ENCODE measurements around the gene EDARADD. TPM values are rescaled to one million over a fixed set of nuclear protein-coding genes. Genes with fewer than 3 reads are reported as not detected.

EDARADD gene
- total and polyA plus RNA-seq, 2 of the 8 experiments (the other 6 are each of a cell fraction or from before 2014, with no cell fraction given), result 3.4 to 6.1 TPM

GRCh38 chr1:236458996-236459395 is 64.9 kb downstream of the EDARADD start:
- no peak overlapping the region for H2AFZ ChIP-seq (ENCODE audit: low read length)
- ChIA-PET CTCF (ENCODE audit: partially characterized antibody) (no interaction called here), POLR2A (ENCODE audit: partially characterized antibody) (no interaction called here)
- no peak overlapping the region for H2BK20ac ChIP-seq (ENCODE audit: low read length)
- FAIRE-seq (no peak), DNase-seq (ENCODE audit: low read depth in 1 of 2, low spot score in 2 of 2) (no peak)
- H3K36me3 ChIP-seq (ENCODE audit: control insufficient read depth in 2 of 4, insufficient read depth in 4 of 4, low read length in 3 of 4), result no peaks in the 10 kb centered on the region
- no peak overlapping the region for H3K23ac ChIP-seq (ENCODE audit: insufficient read length)
- H3K9ac ChIP-seq (replicated peaks in 1 of 4; ENCODE audit: extremely low read depth in 1 of 4, low read depth in 3 of 4, low read length in 3 of 4), result no peak overlapping the region
- H3K79me1 ChIP-seq (ENCODE audit: low read depth, low read length), result no peaks in the 10 kb centered on the region
- H3K27ac ChIP-seq (ENCODE audit: low read depth, low read length), result no peak overlapping the region
- H4K8ac ChIP-seq (ENCODE audit: extremely low read depth, insufficient read depth, low read length), result no peak overlapping the region
- no peak overlapping the region for H2AK5ac ChIP-seq (ENCODE audit: low read depth, low read length)
- H2BK12ac ChIP-seq (ENCODE audit: low read depth, low read length), result no peak overlapping the region
- H3K18ac ChIP-seq (ENCODE audit: extremely low read depth, low read length), result no peak overlapping the region
- no peaks in the 10 kb centered on the region for H3K79me2 ChIP-seq (ENCODE audit: control insufficient read depth in 1 of 2, insufficient read depth in 2 of 2, low read length in 2 of 2)
- no peak overlapping the region for H3K14ac ChIP-seq (ENCODE audit: insufficient read length)
- no peak overlapping the region for H3K4me3 ChIP-seq (ENCODE audit: extremely low read depth in 1 of 4, insufficient read depth in 2 of 4, low read depth in 3 of 4, low read length in 4 of 4)
- 97% methylated on average over 4 of the region's 4 CpGs; no CpG with 5 or more reads in 1 of the 2 experiments for WGBS, 2 experiments (ENCODE audit: extremely low coverage in 1 of 2, insufficient coverage in 1 of 2, insufficient read length in 1 of 2, insufficient replicate concordance in 2 of 2, low coverage in 1 of 2, low lambda C conversion rate in 2 of 2, missing lambda C conversion rate in 1 of 2)
- H3K4me2 ChIP-seq (ENCODE audit: insufficient read depth in 1 of 2, low read depth in 2 of 2, low read length in 2 of 2), result no peak overlapping the region
- H3K9me3 ChIP-seq (ENCODE audit: insufficient read depth in 2 of 2, low read depth in 1 of 2, low read length in 1 of 2), result no peaks in the 10 kb centered on the region
- no peak overlapping the region for H4K5ac ChIP-seq (ENCODE audit: insufficient read length, low read depth, low read length)
- H3K4ac ChIP-seq (replicated peaks; ENCODE audit: insufficient read length, low read depth, low read length), result no peak overlapping the region
- no peak overlapping the region for H3K56ac ChIP-seq (replicated peaks; ENCODE audit: insufficient read length, low read depth, low read length)
- H2BK5ac ChIP-seq (ENCODE audit: low read depth, low read length), result no peak overlapping the region
- peaks cover 0 to 1% (median 0%) of the 10 kb centered on the region in 4 experiments; a peak in 1 of 7 replicates for H3K27me3 ChIP-seq (replicated peaks in 1 of 4; ENCODE audit: control insufficient read depth in 3 of 4, extremely low read depth in 1 of 4, insufficient read depth in 3 of 4, low read length in 3 of 4)
- peaks cover 0 to 2% of the 10 kb centered on the region in 2 experiments for H4K20me1 ChIP-seq (replicated peaks in 1 of 2; ENCODE audit: control insufficient read depth in 1 of 2, insufficient read depth in 2 of 2, low read length in 2 of 2)
- H4K91ac ChIP-seq (replicated peaks; ENCODE audit: insufficient read length, low read length), result no peak overlapping the region
- H3K4me1 ChIP-seq (replicated peaks in 1 of 4; ENCODE audit: control insufficient read depth in 3 of 4, insufficient read depth in 4 of 4, low read length in 3 of 4), result no peaks in the 10 kb centered on the region
- no peak overlapping the region for H2BK120ac ChIP-seq (replicated peaks; ENCODE audit: low read depth, low read length)
- no peak overlapping the region for H2BK15ac ChIP-seq (ENCODE audit: low read length)
- H3K23me2 ChIP-seq (ENCODE audit: low read depth, low read length), result no peaks in the 10 kb centered on the region
- TF ChIP-seq BCL11A (IDR thresholded peaks at IDR 0.05; ENCODE audit: low read depth in 2 of 2, low read length in 2 of 2), result no peak
- TF ChIP-seq ASH2L (IDR thresholded peaks at IDR 0.05; ENCODE audit: low read length), result no peak
- TF ChIP-seq KDM4A (IDR thresholded peaks at IDR 0.05; ENCODE audit: low read depth, low read length, severe bottlenecking), result no peak
- TF ChIP-seq CHD2 (IDR thresholded peaks at IDR 0.05; ENCODE audit: low read length), result no peak
- TF ChIP-seq CTBP2 (IDR thresholded peaks at IDR 0.05; ENCODE audit: borderline replicate concordance, insufficient read depth, insufficient read length, low read length), result no peak
- TF ChIP-seq KDM1A (IDR thresholded peaks at IDR 0.05; ENCODE audit: borderline replicate concordance, low read length), result no peak
- TF ChIP-seq GABPA (IDR thresholded peaks at IDR 0.05; ENCODE audit: borderline replicate concordance, insufficient read depth, low read length), result no peak
- TF ChIP-seq SAP30 (IDR thresholded peaks at IDR 0.05; ENCODE audit: insufficient read depth, insufficient replicate concordance, low read length), result no peak
- TF ChIP-seq SP2 (IDR thresholded peaks at IDR 0.05; ENCODE audit: low read length), result no peak
- TF ChIP-seq, protein P1, sequence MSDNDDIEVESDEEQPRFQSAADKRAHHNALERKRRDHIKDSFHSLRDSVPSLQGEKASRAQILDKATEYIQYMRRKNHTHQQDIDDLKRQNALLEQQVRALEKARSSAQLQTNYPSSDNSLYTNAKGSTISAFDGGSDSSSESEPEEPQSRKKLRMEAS (IDR thresholded peaks at IDR 0.05), result no peak
- TF ChIP-seq SP4 (IDR thresholded peaks at IDR 0.05; ENCODE audit: low read length), result no peak
- TF ChIP-seq, protein P2, sequence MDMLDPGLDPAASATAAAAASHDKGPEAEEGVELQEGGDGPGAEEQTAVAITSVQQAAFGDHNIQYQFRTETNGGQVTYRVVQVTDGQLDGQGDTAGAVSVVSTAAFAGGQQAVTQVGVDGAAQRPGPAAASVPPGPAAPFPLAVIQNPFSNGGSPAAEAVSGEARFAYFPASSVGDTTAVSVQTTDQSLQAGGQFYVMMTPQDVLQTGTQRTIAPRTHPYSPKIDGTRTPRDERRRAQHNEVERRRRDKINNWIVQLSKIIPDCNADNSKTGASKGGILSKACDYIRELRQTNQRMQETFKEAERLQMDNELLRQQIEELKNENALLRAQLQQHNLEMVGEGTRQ (IDR thresholded peaks at IDR 0.05; ENCODE audit: low read length), result no peak
- no peak for TF ChIP-seq POLR2A (IDR thresholded peaks at IDR 0.05; ENCODE audit: control extremely low read depth in 1 of 2, low read depth in 2 of 2, low read length in 2 of 2)
- no peak for TF ChIP-seq KDM5A (IDR thresholded peaks at IDR 0.05; ENCODE audit: low read length)
